H1 (cell line): ENCODE results near the gene ZNF346. TPM values are rescaled to one million over a fixed set of nuclear protein-coding genes. Genes with fewer than 3 reads are reported as not detected.

Source experiments
- BACH1 ChIP-seq: IDR thresholded peaks from 2 replicates; pipeline ENCODE4 v1.6.1; 2012; ENCODE audit warnings: low read length, improper control_type of control experiment
- PHF8 ChIP-seq: fragments of 200-600 bp; sonication (generic); conservative IDR thresholded peaks from 2 replicates; pipeline ENCODE4 v1.7.1; 2012; ENCODE audit warnings: low read depth, mild to moderate bottlenecking, inconsistent platforms, low read length, moderate library complexity
- POLR2AphosphoS5 ChIP-seq: IDR thresholded peaks from 2 replicates; pipeline ENCODE4 v1.6.1; 2011; ENCODE audit warnings: low read depth, low read length
- polyA plus RNA-seq, 7 experiments: library from polyadenylated mRNA; depleted of rRNA in 3 of 7; stranded (reverse) in 5 of 7; unstranded in 2 of 7; fragments of >200 nt in 5 of 7; fragments of 200-250 nt in 2 of 7; gene quantifications; 1 replicate in 5 of 7; 2 replicates in 1 of 7; 4 replicates in 1 of 7; pipeline versions ENCODE4 v1.2.1 to v1.2.3, GENCODE V29; 2011 to 2013; ENCODE audit warnings: missing spikeins in 2 of 7, mixed read lengths in 2 of 7
- total RNA-seq: library from RNA; stranded (reverse); fragmentation: NEBNext Ultra II Directional; extraction: Animal tissue kit (Norgen Biotek cat#: 25700); gene quantifications from 2 replicates; pipeline ENCODE4 v1.2.1, GENCODE V29; 2021

ZNF346 gene
- total and polyA plus RNA-seq, 2 of the 8 experiments (the other 6 are each of a cell fraction or from before 2014, with no cell fraction given): 19.9 to 20.8 TPM

- TF ChIP-seq PHF8 (no peak), BACH1 (no peak), POLR2AphosphoS5 (no peak)
These were observed 22.1 kb downstream of the ZNF346 start (continued) for GRCh38 chr5:177044641-177045040.
